HL-60/S4 treated with phorbol 12-myristate 13-acetate at 8.2 ng/mL for 4 days and 3 days (cell line): ENCODE data around the gene AGER.
"Not testable (repeated sequence)": the region's sequence is repeated elsewhere in the genome, so short reads cannot be mapped to it uniquely, and the experiment has no call there.

Experiments
- in situ Hi-C: fragments of 300-500 bp; cut with MboI; formaldehyde crosslinking; loops from 2 replicates; pipeline ENCODE4 v1.15.0; 2022; ENCODE audit warnings: low sequenced_read_pairs

Gene AGER

GRCh38 chr6:32184084-32184640 lies at the start of gene AGER:
Gene AGER (minus strand): TSS chr6:32184253. CDS start chr6:32184222, 31 bp downstream.
- in situ Hi-C loops: no loop called here

- in situ Hi-C loops: no loop called here
Observed at GRCh38 chr6:32226434-32226833, 42.4 kb upstream of the AGER start.

- in situ Hi-C loops: no loop called here
Observed at GRCh38 chr6:32224696-32225095, 40.6 kb upstream of the AGER start.

- in situ Hi-C loops: no loop called here
Observed at GRCh38 chr6:32223258-32224235, 39.5 kb upstream of the AGER start, which contains the start of gene NOTCH4. Gene NOTCH4 (minus strand): TSS chr6:32224067. CDS start chr6:32223928, 139 bp downstream.

- in situ Hi-C loops: no loop called here
Observed at GRCh38 chr6:32222333-32223230, 38.5 kb upstream of the AGER start.

- in situ Hi-C loops: no loop called here
Observed at GRCh38 chr6:32220021-32220420, 36.0 kb upstream of the AGER start.

GRCh38 chr6:32218167-32218566 lies 34.1 kb upstream of the AGER start:
- in situ Hi-C loops: no loop called here

- in situ Hi-C loops: no loop called here
Observed at GRCh38 chr6:32216998-32217397, 32.9 kb upstream of the AGER start.

- in situ Hi-C loops: no loop called here
Observed at GRCh38 chr6:32216285-32216684, 32.2 kb upstream of the AGER start.

- in situ Hi-C loops: no loop called here
Observed at GRCh38 chr6:32215617-32216016, 31.6 kb upstream of the AGER start.

- in situ Hi-C loops: no loop called here
Observed at GRCh38 chr6:32214126-32214525, 30.1 kb upstream of the AGER start.

GRCh38 chr6:32213649-32214048 lies 29.6 kb upstream of the AGER start:
- in situ Hi-C loops: no loop called here

- in situ Hi-C loops: no loop called here
Observed at GRCh38 chr6:32212076-32212760, 28.2 kb upstream of the AGER start.

- in situ Hi-C loops: not testable (repeated sequence)
Observed at GRCh38 chr6:32211432-32211831, 27.4 kb upstream of the AGER start.

GRCh38 chr6:32210191-32210601 lies 26.1 kb upstream of the AGER start:
- in situ Hi-C loops: no loop called here

GRCh38 chr6:32208996-32209395 lies 24.9 kb upstream of the AGER start:
- in situ Hi-C loops: no loop called here

GRCh38 chr6:32204268-32204715 lies 20.2 kb upstream of the AGER start:
- in situ Hi-C loops: no loop called here

GRCh38 chr6:32203426-32204267 lies 19.6 kb upstream of the AGER start:
- in situ Hi-C loops: no loop called here

GRCh38 chr6:32202186-32202585 lies 18.1 kb upstream of the AGER start:
- in situ Hi-C loops: no loop called here
